Stimulated activated CD4-positive, alpha-beta T cell treated with anti-CD3 and anti-CD28 coated beads, Interleukin-4, amount 100 ng/mL, for 1 hour (primary cell): Measurements from ENCODE around the gene CDHR4.
"Not testable (repeated sequence)": the region's sequence is repeated elsewhere in the genome, so short reads cannot be mapped to it uniquely, and the experiment has no call there.

Experiments used
- DNase-seq: peaks from one replicate; pipeline ENCODE4 v3.0.0-alpha.2; 2020

Gene CDHR4

DNA sequence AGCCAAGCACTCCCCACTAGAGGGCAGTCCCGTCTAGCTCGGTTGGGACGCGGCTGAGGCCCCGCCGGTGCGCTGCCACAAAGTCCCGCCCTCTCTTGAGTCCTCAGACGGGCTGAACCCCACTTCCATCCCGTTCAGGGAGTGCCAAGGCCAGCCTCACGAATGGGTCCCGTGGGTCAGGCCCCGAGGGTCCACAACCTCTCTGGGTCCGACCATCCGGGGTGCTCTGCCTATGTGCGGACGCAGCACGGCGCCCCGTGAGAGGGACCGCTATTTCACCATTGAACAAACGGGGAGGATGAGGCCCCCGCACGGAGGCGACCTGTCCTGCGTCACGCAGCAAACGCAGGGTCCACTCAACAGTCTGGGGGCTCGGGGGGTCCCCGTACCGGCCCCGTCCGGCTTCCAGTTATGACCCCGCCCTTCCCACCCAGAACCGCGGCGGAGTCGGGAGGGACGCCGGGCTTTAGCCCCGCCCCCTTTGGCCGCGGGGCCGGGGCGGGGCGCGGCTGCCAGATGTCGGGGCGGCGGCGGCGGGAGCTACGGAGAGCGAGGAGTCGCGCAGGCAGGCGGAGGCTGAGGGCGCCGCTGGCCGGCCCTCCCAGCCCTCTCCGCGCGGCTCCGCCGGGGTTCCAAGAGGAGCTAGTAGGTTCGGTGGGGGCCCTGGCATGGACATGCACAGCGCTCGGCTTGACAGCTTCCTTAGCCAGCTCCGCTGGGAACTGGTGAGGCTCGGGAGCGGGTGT is 3.2 kb upstream of the CDHR4 start, which contains the start of gene INKA1:
Gene INKA1, plus strand, starts transcription at position 543 of the 746 bp plus-strand sequence. Its CDS starts 132 bp downstream, at position 675.
- peak; percentile 86 for DNase-seq

DNA sequence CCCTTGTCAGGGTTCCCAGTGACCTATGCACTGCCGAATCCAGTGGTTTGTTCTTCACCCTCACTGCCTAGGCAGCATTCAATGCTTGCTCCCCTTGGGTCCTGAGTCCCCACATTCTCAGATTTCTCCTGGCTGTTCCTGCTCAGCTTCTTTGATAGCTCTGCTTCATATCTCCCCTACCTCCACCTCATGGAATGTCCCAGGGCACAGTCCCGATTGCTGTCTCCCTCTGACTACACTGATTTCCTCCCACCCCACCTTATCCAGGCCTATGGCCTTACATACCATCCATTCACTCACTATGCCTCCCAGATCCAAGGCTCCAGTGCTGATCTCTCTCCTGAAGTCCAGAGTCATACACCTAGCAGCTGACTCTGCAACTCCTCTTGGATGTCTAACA is 1.5 kb upstream of the CDHR4 start:
- DNase-seq: no peak

DNA sequence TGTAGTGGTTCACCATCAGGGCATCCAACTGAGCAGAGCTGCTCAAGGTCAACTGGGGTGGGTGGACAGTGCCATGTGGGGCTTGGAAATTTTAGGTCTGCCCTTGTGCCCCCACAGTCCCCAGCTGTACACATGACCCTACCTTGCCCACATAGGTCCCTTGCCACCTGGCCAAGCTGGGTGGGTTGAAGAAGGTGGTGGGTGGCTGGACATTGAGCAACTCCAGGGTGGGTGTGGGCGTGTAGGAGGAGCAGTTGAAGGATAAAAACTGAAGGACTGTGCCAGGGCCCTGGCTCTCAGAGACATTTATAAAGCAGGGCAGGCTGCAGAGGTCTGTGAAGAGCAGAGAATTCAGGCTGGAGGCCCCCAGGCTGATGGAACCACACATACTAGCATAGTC is 568 bp downstream of the CDHR4 start:
- no peak for DNase-seq

DNA sequence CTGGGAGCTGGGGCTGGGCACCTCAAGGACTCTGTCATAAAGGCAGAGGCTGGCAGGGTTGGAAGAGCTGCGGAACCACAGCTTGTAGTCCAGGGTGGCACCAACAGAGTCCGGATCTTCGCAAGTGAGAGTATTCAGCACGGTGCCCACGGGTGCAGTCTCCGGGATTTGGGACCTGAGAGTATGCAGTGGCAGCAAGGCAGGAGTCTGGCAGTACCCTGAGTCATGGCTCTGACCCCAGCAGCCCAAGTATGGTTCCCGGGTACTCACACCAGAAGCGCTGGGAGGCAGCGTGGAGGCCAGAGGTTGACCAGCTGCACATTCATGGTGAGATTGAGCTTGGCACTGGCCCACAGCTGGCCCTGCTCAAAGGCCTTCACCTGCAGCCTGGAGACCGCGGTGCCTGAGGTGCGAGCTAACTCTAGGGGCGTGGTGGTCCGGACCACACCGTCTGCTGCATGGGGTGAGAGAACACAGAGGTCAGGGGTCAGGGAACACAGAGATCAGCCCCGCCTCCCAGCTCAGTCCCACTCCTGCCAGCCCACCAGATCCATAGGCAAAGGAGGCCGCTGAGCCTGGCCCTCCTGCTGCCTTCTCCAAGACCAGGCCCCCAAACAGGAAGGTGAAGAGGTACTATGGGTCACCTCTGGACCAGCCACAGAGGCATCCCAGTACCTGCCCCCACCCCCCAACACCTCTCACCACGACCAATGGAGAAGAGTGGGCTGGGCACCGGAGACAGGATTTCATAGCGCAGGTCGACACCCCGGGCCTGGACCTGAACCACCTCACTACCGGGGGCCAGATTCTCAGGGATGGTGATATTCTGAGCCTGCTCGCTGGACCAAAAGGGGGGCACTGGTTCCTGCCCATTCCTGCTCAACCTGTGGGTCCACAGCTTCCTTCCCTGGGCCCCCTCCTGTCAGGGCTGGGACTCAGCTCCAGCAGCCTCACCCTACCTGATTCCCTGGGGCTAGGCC is 4.5 kb downstream of the CDHR4 start:
- no peak for DNase-seq

DNA sequence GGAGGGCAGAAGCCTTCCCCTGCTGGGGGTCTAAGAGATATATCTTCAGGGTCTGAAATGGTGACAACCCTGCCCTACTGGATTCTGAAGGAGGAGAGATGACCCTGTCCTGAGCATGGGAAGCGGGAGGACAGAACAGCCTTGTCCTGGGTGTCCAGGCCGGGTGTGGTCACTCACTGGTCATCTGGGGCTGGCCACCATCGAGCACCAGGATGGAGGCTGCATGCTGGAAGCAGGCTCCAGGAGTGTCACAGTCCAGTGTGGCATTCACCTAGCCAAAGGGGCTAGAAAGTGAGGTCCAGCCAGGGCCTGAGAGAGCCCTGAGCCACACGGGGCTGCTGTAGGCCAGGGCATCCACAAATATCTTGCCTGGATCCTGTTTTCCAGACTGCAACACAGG is 5.2 kb downstream of the CDHR4 start:
- DNase-seq: no peak

DNA sequence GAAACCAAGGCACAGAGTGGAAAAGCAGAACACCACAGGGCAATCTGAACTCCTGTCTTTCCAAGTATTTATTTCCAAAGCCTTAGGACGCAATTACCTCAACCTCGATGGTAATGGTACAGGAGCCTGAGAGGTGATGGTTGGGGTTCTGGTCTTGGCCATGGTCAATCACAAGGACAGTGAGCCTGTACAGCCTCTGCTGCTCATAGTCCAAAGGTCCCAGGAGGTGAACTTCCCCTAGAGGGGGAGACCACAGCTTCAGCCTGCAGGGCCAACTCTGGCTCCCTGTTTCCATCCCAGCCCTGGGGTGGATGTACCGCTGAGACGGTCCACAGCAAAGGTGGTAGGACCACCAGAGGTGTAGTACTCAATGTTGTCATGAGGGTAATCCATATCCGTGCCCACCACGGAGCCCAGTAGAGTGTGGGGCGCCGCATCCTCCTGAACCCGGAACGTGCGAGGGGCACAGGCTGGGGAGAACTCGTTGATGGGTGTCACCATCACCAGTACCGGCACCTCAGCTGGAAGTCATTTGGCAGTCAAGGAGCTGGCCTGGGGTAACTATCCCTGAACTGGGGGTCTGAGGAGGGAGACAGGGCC is 6.1 kb downstream of the CDHR4 start:
- no peak for DNase-seq

DNA sequence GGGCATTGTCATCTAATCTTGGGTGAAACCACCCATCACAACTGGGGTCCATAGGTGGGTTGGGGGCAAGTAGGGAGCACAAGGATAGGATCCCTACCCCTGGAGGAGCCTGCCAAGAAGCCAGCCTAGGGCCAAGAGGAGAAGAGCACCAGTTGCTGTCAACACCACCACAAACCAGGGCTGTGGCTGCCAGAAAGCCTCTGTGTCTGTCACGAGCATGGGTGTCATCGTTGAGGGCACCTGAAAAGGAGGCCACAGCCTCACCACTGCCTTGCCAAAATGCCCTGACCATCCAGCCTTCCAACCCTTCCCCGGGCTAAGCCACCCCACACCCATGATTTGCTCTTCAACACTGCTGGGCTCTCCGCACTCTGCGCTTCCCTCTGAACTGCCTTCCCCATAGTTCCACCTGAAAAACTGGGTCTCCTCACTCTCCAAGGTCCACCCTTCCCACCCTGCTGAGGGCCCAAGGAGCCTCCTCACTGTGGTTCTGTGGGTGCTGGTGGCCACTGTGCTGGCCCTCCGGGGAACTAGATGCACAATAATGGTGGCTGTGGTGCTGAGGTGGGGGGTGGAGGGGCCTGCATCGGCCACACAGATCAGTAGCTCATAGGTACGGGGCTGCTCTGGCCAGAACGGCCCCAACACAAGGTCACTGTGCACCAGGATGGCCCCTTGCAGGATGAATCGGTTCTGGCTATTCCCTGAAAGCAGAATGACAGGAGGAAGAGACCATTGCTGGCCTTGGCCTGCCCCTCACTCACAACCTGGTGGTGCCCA is 7.1 kb downstream of the CDHR4 start:
- DNase-seq: no peak

DNA sequence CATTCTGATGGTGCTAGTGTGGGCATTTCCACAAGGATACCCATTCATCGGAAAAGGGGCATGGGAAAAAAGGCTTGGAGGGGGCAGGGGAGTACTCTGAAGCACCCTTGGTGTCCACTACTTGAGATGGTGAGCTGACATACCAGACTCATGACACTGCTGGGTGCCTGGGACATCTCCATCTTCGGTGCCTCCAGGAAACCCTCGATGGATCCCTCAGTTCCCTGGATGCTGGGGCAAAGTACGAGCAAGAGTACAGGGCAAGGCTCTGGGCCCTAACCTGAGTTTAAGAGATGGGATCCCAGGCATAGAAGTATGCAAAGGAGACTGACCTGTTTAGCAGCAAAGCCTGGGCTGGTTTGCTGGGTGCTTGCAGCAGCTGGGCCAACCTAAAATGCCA is 8.1 kb downstream of the CDHR4 start:
- no peak for DNase-seq

DNA sequence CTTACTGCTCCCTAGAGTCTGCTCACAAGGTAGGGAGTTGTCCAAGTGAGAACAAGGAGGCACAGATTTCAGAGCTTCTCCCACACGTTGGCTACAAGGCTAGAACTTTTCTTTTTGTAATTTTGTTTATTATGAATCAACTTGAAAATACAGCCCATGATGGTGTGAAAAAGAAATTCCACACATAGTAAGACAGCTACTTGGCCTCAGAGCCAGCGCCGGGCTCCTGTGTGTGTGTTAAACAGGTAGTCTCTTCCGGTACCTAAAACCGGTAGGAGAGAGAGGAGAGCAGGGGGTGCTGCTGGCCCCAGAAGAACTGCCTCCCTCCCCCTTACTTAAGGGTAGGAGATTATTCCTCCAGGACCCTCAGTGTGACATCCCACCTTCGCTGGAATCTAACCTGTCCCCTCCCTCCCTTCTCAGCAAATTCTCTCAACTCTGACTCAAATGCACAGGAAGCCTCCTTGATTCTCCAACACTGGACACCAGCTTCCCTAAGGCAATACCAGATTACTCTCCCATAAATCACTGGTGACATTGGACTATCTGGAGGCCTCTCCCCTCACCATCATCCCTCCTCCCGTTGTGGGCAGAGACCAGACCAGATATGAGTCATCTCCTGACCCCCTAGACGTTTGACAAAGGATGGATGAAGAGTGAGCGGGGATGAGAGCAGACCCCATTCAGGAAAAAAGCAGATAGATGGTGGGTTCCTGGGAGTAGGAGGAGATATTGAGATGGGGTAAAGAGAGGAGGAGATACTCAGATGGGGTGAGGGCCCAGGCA is 8.9 kb downstream of the CDHR4 start:
- DNase-seq: no peak

DNA sequence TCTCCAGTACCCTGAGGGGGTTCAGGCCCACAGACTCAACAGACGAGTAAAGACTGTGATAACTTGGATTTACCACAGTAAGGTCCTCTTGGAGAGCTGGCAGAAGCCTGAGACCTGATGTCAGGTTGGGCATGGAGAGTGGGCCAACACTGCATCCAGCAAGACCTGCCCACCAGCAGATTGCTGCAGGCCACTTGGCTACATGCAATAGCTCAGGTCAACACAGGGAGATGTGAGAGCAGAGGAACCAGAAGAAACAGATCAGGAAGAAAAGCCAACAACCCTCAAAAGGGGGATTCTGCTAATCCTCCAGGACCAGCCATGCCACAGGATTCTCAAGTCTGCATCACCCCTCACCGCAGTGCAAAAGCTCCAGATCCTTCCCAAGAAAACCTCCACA is 11.6 kb downstream of the CDHR4 start:
- DNase-seq: no peak

DNA sequence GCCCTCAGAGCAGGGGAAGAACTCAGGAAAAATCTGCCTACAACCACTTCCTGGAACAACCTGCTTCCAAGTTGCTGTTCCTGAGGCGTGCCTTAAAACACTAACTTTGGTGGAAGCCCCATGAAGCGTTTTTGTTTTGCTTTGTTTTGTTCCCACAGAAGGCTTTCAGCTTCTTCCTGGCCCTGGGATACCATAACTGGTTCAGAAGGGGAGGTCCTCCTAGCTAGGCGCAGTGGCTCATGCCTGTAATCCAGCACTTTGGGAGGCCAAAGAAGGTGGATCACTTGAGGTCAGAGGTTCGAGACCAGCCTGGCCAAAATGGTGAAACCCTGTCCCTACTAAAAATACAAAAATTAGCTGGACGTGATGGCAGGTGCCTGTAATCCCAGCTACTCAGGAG is 12.1 kb downstream of the CDHR4 start:
- DNase-seq: no peak

DNA sequence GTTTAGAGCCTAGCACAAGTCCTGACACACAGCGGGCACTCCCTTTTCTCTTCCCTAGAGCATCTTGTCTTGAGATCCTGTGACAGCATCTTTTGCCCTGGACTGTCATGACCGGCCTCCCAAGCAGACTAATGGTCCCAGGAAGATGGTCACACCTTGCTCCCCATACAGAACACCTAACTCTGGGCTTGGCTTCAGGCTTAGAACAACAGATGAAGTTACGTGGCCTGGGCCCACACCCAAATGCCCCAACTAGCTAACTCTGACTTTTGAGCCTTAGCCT is 12.6 kb downstream of the CDHR4 start:
- DNase-seq: no peak

DNA sequence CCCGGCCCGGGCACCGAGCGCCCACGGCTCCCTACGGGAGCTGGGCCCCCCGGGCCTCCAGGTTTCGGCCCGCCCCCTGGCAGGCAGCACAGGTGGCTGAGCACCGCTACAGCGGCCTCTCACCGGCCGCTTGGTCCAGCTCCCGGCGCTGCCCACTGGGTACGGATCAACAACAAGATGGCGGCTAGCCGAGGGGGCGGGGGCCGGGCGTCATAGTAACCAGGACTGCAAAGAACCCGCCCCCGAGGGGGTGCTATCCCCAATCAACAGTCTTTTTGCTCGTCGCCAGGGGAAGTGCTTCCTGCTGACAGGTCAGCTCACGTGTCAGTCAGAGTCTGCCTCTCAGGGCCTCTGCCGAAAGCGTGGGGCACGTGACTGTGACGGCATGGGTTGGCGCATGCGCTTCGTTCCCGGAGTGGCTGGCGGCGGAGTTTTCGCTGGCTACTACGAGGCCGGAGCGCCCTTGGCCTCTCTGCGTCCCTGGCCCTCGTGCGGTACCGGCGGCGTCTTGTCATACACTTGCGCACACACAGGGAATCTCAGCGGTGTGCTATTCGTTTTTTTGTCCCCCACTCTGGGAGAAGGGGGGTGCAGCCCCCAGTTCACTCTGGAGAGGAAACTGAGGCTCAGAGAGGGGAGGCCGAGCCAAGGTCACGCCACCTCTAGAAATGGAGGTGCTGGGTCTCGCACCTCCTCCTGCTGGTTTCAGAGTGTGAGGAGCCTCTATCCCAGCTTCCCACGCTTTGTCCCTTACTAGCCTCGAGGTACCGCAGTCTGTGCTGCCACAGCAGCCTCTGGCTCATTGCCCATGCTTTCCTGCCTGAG is 13.1 kb downstream of the CDHR4 start, which contains the start of gene IP6K1:
Gene IP6K1, minus strand, starts transcription at position 186 of the 825 bp plus-strand sequence. CDS start 38,502 bp downstream, outside the sequence.
- peak; percentile 99 for DNase-seq

DNA sequence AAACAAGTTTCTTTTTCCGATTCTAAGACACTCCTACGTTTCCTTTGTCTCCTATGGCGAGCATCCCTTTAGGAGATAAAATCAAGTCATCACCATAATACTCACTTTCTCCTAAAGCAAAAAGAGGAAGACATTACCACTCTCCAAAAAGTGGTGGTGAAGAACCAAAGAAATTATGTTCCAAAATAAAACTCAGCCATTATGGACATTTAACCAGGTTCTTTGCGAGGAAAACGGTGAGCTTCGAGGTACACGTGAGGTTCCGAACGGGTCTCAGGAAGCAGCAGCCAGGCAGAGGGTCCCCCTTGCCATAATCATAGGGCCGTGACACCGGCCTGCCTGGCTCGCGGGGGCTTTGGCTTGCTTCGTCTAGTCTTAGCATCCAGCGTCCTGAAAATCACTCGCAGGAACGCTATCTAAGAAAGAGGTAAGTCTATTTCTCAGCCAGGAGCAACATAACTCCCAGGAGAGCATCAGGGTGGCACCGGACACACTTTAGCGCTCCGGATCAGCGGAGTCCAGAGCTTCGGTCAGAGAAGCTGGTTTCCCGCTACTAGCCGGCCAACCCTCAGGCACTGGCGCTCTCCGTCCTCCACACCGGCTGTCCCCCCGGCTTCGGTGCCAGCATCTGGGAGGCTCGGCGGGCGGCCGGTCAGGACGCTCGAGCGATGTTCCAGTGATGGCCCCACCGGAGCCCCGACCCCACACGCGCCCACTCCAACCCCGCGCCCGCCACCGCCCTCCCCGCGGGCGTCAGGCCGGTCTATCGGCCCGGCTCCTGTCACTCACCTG is 13.9 kb downstream of the CDHR4 start:
- DNase-seq: peak; percentile 24

DNA sequence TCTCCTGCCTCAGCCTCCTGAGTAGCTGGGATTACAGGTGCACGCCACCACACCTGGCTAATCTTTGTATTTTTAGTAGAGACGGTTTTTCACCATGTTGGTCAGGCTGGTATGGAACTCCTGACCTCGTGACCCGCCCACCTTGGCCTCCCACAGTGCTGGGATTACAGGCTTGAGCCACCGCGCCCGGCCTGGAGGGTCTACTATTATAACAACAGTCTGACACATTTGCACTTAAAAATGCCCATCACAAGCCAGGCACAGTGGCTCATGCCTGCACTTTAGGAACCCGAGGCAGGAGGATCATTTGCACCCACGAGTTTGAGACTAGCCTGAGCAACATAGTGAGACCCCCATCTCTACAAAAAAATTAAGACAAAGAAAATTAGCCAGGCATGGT is 17.4 kb downstream of the CDHR4 start:
- DNase-seq: not testable (repeated sequence)

DNA sequence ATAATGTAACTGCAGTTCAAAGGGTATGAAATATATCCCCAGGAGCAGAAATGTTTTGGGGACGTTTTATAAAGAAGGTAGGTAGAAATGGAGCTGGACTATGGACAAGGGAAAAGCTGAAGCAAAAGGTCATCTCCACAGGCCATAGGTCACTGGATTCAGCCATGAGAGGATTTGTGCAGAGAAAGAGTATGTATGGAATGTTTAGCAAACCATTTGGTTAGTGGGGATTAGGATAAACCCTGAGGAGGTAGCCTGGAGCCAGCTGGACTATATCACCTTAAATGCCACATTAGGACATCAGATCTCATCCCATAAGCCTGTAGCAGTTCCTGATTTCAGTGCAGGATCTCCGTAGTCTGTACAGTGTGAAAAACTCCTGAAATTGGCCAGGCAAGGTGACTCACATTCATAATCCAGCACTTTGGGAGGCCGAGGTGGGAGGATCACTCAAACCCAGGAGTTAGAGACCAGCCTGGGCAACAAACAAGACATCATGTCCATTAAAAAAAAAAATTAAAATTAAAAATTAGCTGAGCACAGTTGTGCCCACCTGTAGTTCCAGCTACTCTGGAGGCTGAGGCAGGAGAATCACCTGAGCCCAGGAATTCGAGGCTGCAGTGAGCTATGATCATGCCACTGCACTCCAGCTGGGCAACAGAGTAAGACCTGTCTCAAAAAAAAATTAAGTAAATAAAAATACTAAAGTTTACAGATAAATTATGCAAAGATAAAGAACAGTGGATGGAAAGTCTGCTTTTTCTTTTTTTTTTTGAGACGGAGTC is 18.1 kb downstream of the CDHR4 start:
- DNase-seq: no peak

DNA sequence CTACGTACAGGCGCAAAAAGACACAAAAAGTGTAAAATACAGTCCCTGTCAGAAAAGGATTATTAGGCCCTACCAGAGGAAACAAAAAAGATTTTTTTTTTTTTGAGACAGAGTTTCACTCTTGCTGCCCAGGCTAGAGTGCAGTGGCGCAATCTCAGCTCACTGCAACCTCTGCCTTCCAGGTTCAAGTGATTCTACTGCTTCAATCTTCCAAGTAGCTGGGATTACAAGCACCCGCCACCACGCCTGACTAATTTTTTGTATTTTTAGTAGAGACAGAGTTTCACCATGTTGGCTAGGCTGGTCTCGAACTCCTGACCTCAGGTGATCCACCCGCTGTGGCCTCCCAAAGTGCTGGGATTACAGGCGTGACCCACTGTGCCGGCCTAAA is 18.7 kb downstream of the CDHR4 start:
- DNase-seq: not testable (repeated sequence)

DNA sequence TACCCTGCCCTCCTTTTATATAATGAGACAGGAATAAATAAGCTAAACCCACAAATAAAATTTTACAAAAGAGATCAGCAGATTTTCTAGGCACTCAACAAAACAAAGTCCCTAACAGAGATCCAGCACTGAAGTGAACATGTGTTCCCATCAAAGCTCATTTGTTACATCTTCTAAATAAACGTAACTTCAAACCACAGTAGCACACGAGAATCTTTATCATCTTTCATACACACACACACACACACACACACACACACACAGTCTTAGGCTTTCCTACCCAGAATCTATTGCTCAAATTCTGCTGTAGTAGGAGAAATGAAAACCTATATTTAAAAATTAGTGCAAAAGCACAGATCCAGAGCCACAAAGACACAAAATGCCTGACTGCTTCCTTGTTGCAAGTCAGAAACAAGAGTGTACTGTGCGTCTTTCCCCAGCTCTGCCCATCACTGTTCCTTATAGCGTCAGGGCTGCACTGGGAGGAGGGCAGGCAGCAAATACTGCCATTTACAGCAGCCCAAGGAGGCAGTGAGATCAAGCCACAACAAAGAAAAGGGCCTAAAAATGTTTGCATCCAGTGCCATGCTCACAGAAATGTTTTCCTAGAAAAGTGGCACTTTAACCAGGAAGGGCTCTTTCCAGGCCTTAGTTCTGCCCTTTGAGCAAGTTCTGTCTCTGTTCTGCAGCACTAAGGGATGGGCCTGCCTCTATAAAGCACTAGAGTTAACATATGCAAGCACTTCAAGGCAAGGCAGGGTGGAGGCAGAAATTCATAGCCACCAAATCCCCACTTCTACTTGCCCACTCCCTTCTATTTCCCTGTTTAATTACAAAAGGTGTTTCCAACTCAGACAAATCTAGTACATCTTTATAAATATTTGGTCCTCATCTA is 19.3 kb downstream of the CDHR4 start:
- no peak for DNase-seq
